ENCODE results near the gene CCDC93.

DNA sequence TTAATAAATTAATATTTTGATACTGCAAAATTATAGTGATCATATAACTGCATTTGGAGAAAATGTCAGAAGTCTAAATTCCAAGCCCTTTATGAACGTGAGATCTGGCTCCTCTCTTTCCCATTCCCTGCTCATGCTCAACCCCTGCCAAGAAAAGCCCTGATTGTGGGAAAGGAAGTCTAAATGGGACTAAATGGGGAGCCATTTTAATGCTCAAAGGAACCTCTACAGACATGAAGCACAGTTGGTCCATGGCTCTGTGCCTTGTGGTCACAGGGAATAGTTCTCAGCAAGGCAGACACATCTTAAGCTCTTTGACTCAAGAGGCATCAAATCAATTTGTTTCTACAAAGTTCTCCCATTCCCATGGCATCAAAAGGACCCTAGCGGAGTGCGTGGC is 45.1 kb upstream of the CCDC93 start:
- TF ChIP-seq, protein P1, sequence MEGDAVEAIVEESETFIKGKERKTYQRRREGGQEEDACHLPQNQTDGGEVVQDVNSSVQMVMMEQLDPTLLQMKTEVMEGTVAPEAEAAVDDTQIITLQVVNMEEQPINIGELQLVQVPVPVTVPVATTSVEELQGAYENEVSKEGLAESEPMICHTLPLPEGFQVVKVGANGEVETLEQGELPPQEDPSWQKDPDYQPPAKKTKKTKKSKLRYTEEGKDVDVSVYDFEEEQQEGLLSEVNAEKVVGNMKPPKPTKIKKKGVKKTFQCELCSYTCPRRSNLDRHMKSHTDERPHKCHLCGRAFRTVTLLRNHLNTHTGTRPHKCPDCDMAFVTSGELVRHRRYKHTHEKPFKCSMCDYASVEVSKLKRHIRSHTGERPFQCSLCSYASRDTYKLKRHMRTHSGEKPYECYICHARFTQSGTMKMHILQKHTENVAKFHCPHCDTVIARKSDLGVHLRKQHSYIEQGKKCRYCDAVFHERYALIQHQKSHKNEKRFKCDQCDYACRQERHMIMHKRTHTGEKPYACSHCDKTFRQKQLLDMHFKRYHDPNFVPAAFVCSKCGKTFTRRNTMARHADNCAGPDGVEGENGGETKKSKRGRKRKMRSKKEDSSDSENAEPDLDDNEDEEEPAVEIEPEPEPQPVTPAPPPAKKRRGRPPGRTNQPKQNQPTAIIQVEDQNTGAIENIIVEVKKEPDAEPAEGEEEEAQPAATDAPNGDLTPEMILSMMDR (IDR thresholded peaks at IDR 0.05) = no peak
- TF ChIP-seq EP300 (IDR thresholded peaks at IDR 0.05) (no peak), POLR2A (IDR thresholded peaks at IDR 0.05) (no peak), POLR2AphosphoS5 (IDR thresholded peaks at IDR 0.05) (no peak)
